ENCODE results near the gene MIAT.

DNA sequence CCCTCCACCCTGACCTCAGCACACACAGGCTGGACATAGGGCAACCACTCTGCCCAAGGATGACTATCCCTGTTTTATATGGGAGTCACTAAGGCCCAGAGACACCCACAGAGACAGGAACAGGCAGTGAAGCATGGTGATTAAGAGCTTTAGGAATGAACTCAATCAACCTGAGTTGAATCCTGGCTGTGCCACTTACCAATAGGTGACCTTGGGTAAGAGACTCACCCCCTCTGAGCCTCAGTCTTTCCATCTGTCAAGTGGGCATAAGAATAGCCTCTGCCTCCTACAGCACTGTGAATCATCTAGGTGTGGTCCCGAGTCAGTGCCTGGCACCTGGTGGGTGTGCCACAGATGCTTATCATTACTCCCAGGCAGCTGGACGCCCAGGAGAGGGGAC, 46.4 kb upstream of the MIAT start:
- TF ChIP-seq POLR2A (IDR thresholded peaks at IDR 0.05) = no peak
- TF ChIP-seq, protein P1, sequence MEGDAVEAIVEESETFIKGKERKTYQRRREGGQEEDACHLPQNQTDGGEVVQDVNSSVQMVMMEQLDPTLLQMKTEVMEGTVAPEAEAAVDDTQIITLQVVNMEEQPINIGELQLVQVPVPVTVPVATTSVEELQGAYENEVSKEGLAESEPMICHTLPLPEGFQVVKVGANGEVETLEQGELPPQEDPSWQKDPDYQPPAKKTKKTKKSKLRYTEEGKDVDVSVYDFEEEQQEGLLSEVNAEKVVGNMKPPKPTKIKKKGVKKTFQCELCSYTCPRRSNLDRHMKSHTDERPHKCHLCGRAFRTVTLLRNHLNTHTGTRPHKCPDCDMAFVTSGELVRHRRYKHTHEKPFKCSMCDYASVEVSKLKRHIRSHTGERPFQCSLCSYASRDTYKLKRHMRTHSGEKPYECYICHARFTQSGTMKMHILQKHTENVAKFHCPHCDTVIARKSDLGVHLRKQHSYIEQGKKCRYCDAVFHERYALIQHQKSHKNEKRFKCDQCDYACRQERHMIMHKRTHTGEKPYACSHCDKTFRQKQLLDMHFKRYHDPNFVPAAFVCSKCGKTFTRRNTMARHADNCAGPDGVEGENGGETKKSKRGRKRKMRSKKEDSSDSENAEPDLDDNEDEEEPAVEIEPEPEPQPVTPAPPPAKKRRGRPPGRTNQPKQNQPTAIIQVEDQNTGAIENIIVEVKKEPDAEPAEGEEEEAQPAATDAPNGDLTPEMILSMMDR (IDR thresholded peaks at IDR 0.05) = no peak

Measured in heart left ventricle (tissue), 13 donors.